ENCODE results near the gene RBL2.
A peak's percentile ranks its signal among the peaks of the same experiment; 100 is the strongest.

The RBL2 gene

GRCh38 chr16:53503991-53504663 lies 69.9 kb downstream of the RBL2 start:
- peak overlapping the region; percentile 26; the same call in 1 of the 2 replicates for H3K27ac ChIP-seq
- H3K79me2 ChIP-seq (ENCODE audit: insufficient read depth, low read depth): peaks cover 8% of the 10 kb centered on the region; the same call in 1 of the 2 replicates
- no peaks in the 10 kb centered on the region for H3K27me3 ChIP-seq (ENCODE audit: insufficient read depth, low read depth)
- peak overlapping the region; percentile 57; the same call in 1 of the 2 replicates for H2AFZ ChIP-seq (ENCODE audit: low read depth)
- peak overlapping the region; percentile 15; the same call in 1 of the 2 replicates for H3K9ac ChIP-seq
- H3K4me3 ChIP-seq (IDR thresholded peaks at IDR 0.05; ENCODE audit: insufficient read depth, low read depth, low read length): no peak overlapping the region
- peak overlapping the region; percentile 67 for H3K4me2 ChIP-seq
- H4K20me1 ChIP-seq (ENCODE audit: insufficient read depth): no peaks in the 10 kb centered on the region
- TF ChIP-seq, protein P1, sequence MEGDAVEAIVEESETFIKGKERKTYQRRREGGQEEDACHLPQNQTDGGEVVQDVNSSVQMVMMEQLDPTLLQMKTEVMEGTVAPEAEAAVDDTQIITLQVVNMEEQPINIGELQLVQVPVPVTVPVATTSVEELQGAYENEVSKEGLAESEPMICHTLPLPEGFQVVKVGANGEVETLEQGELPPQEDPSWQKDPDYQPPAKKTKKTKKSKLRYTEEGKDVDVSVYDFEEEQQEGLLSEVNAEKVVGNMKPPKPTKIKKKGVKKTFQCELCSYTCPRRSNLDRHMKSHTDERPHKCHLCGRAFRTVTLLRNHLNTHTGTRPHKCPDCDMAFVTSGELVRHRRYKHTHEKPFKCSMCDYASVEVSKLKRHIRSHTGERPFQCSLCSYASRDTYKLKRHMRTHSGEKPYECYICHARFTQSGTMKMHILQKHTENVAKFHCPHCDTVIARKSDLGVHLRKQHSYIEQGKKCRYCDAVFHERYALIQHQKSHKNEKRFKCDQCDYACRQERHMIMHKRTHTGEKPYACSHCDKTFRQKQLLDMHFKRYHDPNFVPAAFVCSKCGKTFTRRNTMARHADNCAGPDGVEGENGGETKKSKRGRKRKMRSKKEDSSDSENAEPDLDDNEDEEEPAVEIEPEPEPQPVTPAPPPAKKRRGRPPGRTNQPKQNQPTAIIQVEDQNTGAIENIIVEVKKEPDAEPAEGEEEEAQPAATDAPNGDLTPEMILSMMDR (conservative IDR thresholded peaks at IDR 0.05; ENCODE audit: low read depth, low read length): no peak
- peaks cover 17% of the 10 kb centered on the region for H3K4me1 ChIP-seq (ENCODE audit: low read depth, poor library complexity, severe bottlenecking)
- H3K36me3 ChIP-seq (ENCODE audit: insufficient read depth): no peaks in the 10 kb centered on the region

DNA sequence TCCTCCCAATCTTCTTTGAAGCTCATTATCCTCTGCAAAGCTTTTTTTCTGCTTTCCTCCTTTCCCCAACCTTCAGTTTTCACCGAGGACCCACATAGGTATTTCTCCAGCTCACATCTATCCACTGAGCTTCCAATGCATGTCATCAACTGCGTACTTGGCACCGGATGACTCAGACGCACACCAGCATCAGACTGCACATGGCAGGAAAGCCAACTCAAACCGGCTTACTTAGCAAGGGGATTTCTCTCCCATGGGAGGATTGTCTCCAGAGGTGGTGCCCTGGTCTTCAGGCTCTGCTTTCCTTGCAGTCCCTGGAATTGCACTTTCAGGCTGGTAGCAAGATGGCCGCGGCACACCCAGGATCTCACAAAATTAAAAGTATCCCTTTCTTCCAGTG lies 70.4 kb downstream of the RBL2 start:
- H3K4me1 ChIP-seq (ENCODE audit: low read depth, poor library complexity, severe bottlenecking): peaks cover 17% of the 10 kb centered on the region
- no peaks in the 10 kb centered on the region for H3K27me3 ChIP-seq (ENCODE audit: insufficient read depth, low read depth)
- H3K4me2 ChIP-seq: peak overlapping the region; percentile 67; the same call in 1 of the 2 replicates
- peaks cover 8% of the 10 kb centered on the region; the same call in 1 of the 2 replicates for H3K79me2 ChIP-seq (ENCODE audit: insufficient read depth, low read depth)
- TF ChIP-seq, protein P1 (conservative IDR thresholded peaks at IDR 0.05; ENCODE audit: low read depth, low read length): no peak
- H3K4me3 ChIP-seq (IDR thresholded peaks at IDR 0.05; ENCODE audit: insufficient read depth, low read depth, low read length): no peak overlapping the region
- no peaks in the 10 kb centered on the region for H4K20me1 ChIP-seq (ENCODE audit: insufficient read depth)
- peak overlapping the region; percentile 57; the same call in 1 of the 2 replicates for H2AFZ ChIP-seq (ENCODE audit: low read depth)
- no peak overlapping the region; the same call in 1 of the 2 replicates for H3K27ac ChIP-seq
- no peak overlapping the region for H3K9ac ChIP-seq
- no peaks in the 10 kb centered on the region for H3K36me3 ChIP-seq (ENCODE audit: insufficient read depth)

DNA sequence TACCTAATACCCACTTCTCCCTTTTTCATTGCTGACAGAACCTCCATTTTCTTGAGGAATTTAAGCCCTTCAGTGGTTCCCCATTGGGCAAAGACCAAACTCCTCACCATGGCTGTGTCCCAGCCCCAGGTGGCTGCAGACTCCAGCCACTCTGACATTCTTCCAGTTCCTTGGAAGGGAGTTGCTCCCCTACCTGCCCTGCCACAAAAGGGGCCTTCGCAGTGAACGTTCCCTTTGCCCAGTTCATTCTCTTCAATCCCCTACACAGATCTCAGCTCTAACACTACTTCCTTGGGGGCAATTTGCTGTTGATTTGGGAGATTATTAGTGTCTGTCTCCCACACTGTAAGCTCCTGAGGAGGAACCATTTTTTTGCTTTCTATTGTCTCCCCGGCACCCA lies 72.0 kb downstream of the RBL2 start:
- Histone ChIP-seq H3K79me2 (ENCODE audit: insufficient read depth, low read depth) (0 out of 2 replicates have a peak, but pooled peaks cover 4% of the 10 kb centered on the region), H4K20me1 (ENCODE audit: insufficient read depth) (no peaks in the 10 kb centered on the region), H3K4me3 (IDR thresholded peaks at IDR 0.05; ENCODE audit: insufficient read depth, low read depth, low read length) (no peak overlapping the region), H3K9ac (no peak overlapping the region), H3K27me3 (ENCODE audit: insufficient read depth, low read depth) (no peaks in the 10 kb centered on the region), H3K4me2 (no peak overlapping the region), H2AFZ (ENCODE audit: low read depth) (no peak overlapping the region), H3K36me3 (ENCODE audit: insufficient read depth) (no peaks in the 10 kb centered on the region), H3K27ac (no peak overlapping the region), H3K4me1 (ENCODE audit: low read depth, poor library complexity, severe bottlenecking) (peaks cover 12% of the 10 kb centered on the region)
- TF ChIP-seq, protein P1 (conservative IDR thresholded peaks at IDR 0.05; ENCODE audit: low read depth, low read length): no peak

DNA sequence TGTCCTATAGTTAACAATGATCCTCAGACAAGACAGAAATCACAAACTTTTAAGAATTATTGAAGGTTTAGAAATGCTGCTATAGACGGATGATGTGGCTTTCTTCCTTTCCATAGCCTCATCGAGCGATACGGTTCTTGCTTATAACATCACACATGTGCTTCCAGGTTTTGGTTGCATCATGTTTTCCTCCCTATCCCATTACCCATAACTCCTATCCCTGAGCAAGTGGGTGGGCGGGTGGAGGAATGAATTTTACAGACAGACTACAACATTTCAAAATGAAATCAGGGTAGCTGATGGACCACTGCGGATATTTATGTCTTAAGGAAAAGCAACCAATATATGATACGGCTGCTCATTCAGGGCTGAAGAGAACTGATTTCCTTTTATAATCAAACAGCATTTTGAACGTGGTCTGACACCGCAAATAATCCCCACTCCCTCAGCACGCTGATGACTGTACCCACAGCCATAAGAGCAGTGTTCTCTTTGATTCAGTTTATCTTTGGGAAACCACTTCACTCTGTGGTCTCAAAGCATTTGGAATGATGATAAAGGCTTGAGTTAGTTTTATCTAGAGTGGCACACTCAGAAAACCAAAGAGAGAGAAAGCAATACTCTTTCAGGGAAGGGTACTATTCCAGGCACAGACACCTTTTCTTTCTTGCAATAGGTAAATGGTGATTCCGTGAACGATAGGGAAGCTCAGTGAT lies 73.4 kb downstream of the RBL2 start:
- TF ChIP-seq, protein P1 (conservative IDR thresholded peaks at IDR 0.05; ENCODE audit: low read depth, low read length): no peak
- H3K4me1 ChIP-seq (ENCODE audit: low read depth, poor library complexity, severe bottlenecking): peaks cover 7% of the 10 kb centered on the region

More for the DNA sequence above, 73.4 kb downstream of the RBL2 start:
- Histone ChIP-seq H2AFZ (ENCODE audit: low read depth) (no peak overlapping the region), H3K27ac (no peak overlapping the region), H3K9ac (no peak overlapping the region), H3K36me3 (ENCODE audit: insufficient read depth) (no peaks in the 10 kb centered on the region), H3K27me3 (ENCODE audit: insufficient read depth, low read depth) (no peaks in the 10 kb centered on the region), H3K4me3 (IDR thresholded peaks at IDR 0.05; ENCODE audit: insufficient read depth, low read depth, low read length) (no peak overlapping the region), H3K79me2 (ENCODE audit: insufficient read depth, low read depth) (no peaks in the 10 kb centered on the region), H4K20me1 (ENCODE audit: insufficient read depth) (no peaks in the 10 kb centered on the region), H3K4me2 (no peak overlapping the region)

Data from KMS-11 (cell line).